HG02840 (cell line): ENCODE results near the gene DNAJB6.

Source experiments
- ATAC-seq: cut with Tn5 transposase; IDR thresholded peaks from one replicate; pipeline ENCODE4 v1.9.1; 2021; ENCODE audit warnings: mild to moderate bottlenecking, moderate library complexity, moderate number of reproducible peaks; ENCODE audit not compliant: unreplicated experiment, low FRiP score

The DNAJB6 gene

DNA sequence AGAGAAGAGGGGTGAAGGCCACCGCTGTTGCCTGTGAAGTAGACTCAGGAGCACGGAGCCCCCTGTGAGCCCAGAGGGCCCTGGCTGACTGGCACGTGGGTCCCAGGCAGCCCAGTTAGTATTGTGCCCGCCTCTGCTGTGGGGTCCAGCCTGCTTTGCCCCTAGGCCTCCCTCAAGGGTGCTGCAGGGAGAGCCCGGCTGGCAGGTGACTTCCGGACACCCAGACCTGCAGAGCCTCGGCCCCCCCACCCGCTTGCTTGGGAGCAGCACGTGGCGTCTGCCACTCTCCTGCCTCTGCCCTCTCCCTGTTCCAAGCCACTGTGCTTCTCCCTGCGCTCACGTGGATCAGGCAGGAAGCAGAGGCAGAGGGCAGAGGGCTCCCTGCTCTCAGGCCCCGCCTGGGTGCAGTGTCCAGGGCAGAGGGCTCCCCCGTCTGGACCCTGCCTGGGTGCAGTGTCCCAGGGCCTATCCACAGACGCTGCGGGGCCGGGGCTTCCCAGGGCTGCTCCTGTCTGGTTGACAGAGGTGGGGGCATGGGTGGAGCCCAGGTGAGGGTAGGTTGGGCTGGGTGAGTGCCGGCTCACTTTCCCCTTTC is 88.4 kb downstream of the DNAJB6 start:
- no peak for ATAC-seq

DNA sequence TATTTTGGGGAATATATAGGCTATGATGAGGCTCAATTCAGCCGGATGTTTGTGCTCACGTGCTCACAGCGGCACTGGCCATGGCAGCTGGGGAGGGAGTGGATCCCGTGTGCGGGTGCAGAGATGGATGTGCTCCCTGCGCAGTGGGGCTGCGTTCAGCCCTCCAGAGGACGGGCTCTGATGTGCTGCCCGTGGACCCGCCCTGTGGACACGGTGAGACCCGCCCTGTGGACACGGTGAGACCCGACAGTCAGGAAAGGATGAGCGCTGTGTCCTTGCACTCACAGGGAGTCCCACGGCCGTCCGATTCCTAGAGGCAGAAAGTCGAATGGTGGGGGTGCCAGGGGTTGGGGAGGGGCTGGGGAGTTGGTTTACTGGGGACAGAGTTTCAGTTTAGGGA is 89.0 kb downstream of the DNAJB6 start:
- ATAC-seq: no peak

DNA sequence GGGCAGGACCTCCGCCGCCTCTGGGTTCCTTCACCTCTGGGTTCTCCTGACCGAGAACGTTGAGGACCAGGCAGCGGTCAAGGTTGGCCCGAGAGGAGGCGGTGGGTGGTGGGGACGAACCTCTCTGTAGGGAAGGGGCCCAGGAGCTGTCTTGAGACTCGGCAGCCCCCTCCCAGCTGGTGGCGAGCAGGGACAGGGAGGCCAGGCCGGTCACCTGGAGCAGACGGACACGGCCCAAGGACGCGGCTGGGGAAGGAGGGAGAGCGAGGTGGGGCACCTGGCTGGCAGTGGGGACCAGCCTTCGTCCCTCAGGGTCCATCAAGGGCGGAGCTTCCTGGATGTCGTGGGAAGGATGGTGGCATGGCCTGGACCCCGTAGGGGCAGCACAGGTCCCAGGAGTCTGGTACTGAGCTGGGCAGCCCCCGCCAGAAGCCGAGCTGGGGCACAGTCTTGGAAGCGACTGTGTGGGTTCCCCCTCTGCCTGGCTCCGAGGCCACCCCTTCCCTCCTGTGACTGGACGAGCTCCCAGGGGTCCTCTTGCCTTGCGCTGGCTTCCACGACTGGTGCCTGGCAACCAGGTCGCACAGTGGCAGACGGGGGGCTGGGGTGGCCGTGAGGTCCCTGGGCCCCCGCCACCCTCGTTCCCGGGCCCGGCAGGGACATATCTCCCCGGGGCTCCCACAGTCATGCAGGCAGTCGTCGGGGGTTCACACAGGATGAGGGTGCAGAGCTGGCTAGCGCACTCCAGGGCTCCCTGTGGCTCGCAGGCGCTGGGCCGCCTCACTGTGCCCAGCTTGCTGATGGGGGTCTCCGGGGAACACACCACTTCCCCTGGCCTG is 89.9 kb downstream of the DNAJB6 start:
- ATAC-seq: no peak

DNA sequence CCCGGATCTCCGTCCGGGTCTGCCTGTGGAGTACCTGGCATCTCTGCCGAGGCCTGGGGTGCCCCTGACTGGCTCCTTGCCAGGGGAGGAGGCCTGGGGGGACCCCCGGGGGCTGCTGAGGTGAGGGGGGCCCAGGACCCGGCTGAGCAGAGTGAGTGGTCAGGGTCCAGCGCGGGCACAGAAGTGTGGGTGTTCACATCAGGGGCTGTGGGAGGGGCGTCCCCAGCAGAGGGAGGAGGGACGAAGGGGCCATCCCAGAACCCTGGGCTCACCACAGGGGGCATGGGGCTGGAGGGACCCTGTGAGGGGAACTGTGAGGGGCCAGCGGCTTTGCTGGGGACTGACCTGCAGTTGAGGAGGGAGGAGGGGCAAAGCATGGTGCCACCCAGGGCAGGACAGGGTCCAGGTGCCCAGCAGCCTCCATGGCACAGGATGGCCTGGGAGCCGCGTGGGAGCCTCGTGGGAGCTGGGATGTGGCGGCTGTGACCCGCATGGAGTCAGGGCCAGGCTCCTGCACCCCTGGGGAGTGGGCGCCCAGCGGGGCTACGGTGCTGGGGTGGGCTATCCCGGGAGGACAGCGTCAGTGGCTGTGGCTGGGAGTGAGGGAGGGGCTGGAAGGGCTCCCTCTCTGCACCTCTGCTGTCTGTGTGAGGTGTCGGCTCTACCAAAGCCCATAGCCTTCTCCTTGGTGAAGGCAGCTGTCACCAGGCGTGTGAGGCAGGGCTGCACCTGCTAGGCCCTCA is 91.2 kb downstream of the DNAJB6 start:
- ATAC-seq: no peak

DNA sequence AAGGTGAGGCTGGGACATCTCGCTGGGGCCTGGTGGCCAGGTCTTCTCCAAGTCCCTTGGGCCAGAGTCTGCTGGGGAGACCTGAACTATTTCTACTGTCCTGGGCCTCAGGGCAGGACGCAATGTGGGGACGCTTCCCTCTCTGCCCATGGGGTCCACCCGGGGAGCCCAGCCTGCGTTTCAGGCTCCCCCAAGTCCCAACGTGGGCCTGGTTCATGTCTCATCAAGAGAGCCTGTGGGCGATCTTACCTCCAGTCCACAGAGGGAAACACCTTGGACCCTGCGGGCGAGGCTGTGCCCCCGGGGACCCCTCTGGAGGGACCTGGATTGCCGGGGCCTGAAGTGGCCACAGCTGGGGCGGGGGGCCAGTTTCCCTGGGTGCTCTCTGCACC is 91.7 kb downstream of the DNAJB6 start:
- ATAC-seq: no peak

DNA sequence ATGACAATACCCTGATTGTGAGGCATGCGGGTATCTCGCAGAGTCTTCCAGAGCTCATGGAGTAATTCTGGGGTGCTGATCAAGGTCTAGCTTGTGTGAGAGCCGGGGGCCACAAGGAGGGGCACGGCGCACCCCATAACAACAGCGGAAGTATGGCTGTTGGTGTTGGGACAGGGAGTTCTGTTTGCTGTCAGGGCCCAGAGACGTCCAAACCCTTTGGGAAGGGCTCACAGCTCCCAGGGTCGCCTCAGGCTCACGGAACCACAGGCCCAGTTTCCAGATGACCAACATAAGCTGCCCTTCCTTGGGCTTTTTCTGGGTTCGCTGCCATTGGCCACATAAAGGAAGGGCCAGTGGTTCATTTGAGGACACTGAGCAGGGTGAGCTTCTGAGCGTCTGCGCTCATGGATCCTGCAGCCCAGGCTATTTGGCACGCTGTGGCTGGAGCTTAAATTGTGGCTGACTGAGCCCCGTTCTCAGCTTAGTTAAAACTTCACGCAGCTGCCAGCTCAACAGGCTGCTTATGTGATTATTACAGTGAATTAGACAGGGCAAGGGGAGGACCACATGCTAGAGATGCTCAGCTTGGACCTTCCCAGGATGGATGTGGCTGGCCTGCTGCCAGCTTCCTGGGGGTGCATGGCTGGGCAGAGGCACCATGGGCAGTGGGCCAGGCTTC is 92.3 kb downstream of the DNAJB6 start:
- ATAC-seq: no peak

DNA sequence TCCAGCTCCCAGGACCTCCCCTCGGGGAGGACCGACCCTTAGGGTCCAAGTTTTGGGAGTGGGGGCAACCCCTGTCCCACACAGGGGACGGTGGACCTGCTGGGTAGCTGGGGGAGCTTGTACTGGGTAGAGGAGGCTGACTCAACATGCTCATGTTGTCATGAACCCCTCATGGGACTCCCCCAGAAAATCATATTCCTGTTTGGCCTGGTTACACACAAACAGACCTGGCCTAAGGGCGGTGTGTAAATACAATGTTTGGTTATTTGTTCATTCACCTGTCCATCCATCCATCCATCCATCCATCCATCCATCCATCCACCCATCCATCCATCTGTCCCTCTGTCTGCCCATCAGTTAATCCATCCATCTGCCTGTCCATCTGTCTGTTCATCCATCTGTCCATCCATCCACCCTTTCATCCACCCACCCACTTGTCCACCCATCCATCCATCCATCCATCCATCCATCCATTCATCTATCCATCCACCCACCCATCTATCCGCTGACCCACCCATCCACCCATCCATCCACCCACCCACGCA is 92.9 kb downstream of the DNAJB6 start:
- ATAC-seq: no peak

DNA sequence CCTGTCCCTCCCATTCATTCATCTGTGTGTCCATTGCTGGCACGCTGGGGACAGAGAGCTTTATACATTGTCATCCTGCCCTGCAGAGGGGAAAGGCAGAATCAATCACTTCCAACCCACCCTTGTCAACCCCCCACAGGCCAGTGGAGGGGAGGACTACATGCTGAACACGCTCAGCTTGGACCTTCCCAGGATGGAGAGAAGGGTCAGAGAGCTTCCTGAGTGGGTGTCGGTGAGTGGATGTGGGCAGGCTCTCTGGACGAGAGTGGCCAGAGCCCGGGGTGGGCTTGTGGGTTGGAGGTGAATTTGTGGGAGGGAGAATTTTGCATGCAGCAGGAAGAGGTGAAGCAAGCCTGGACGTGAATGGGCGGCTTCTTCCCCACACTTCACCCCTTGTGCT is 93.9 kb downstream of the DNAJB6 start:
- ATAC-seq: no peak

DNA sequence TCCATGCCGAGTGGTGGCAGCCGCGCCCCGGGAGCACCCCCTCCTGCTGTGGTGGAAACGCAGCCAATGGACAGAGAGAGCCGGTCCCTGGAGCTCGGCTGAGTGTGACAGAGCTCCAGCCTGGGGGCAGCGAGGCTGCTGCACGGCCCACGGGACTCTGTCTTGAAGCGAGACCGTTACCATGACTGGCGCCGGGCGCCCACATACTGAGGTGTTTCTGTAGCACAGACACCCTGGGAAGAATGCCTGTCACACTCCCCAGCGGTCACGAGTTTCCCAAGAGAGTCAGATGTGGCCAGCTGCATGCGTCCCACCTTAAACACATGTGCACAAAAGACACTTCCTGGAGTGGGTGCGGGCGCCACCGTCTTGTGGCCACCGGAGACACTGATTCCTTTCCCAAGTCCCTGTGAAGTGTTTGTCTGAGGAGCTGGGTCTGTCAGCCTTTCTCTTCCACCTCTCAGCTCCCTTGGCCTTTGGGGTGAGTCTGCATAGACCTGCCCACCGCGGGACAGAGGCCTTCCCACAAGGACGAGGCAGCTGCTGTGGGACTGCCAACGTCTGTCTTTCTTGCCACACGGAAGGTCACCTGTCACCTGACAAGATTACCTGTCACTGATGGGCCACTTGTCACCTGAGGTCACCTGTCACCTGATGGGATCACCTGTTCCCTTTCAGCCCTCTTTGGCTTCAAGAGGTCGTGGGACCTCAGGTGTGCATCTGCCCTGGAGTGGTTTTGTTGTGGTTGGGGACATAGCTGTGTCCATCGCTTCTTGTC is 94.6 kb downstream of the DNAJB6 start:
- ATAC-seq: no peak

DNA sequence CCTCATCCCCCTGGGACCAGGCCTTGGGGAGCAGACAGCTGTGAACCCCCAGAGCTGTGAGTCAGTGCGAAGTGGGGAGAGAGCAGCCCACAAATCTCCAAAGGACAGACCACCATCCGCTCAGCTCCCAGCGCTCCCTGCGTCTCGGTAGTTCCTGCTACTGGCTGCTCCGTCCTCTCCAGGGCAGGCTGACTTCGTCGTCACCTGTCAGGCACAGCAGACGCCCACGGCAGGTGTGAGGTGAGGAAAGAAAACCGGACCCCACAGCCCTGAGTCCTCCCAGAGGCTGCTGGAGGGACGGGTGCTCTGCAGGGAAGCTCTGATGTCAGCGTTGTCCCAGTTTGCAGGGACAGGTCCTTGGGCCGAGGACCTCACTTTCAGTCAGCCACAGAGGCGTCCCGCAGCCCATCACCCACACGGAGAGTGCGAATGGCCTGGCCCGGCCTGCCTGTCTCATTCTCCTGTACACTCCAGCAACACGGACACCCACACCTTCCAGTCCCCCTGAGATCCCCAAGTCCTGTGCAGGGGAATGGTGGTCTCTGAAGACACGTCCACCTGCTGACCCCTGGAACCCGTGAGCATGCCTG is 95.2 kb downstream of the DNAJB6 start:
- ATAC-seq: no peak

DNA sequence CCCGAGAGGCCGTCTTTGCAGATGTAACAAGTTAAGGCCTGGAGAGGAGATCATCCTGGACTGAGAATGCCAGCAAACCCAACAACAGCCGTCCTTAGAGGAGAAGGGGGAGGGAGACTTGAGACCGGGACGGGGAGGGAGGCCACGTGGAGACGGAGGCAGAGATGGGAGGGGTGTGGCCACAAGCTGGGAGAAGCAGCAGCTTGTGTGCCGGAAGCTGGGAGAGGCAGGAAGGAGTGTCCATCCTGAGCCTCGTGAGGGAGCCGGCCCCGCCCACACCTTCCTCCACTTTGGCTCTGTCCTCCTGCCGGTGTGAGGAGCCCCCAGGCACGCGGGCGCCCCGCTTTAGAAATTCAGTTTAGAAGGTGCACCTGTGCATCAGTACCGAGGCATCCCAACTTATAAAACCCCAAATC is 95.7 kb downstream of the DNAJB6 start:
- ATAC-seq: no peak

DNA sequence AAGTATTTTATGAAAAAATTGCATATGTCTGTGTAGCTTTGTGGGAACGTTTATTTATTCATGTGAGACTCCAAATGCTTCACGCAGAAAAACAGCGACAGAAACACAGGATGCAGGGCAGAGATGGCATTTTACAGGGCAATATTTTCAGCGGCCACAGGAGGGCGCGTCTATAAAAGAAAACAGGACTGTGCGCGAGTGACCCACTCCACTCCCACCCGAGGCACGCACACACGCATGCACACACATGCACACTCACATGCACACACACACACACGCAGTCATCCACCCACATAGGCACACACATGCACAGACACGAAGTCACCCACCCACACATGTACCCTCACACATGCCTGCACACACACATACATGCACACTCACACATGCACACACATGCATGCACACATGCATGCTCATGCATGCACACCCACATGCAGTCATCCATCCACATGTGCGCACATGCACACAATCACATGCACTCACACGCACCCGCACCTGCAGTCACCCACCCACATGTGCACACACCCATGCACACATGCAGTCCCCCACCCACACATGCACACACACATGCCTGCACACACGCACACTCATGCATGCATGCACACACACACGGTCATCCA is 96.3 kb downstream of the DNAJB6 start:
- ATAC-seq: no peak

DNA sequence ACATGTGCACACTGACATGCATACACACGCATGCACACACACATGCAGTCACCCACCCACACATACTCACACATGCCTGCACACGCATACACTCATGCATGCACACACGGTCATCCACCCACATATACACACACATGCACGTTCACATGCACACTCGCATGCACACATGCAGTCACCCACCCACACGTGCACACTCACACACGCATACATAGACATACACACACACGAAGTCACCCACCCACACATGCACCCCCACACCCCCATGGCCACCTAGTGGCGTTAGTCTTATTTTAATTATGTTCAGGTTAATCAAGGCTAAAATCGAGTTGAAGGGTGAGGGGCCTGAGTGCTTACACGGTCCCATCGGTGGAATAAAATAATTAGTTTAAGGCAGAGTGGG is 96.8 kb downstream of the DNAJB6 start:
- no peak for ATAC-seq

DNA sequence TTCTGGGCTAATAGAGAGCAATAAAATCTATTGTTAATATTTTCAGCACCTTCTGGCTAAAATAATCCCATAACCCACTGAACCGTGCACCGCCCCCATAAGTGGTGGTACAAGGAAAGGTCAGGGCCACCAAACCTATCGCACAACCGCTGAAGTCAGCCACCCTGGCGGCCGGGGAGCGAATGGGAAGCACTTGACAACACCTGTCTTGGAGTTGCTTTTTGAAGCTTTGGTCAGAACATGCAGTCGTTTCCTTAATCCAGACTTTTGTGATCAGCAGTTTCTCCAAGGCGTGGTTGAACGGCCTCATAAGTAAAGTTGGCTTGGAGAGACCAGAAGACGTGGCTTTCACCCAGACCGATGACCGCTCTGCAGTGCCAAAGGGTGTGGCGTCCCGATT is 97.4 kb downstream of the DNAJB6 start:
- no peak for ATAC-seq

DNA sequence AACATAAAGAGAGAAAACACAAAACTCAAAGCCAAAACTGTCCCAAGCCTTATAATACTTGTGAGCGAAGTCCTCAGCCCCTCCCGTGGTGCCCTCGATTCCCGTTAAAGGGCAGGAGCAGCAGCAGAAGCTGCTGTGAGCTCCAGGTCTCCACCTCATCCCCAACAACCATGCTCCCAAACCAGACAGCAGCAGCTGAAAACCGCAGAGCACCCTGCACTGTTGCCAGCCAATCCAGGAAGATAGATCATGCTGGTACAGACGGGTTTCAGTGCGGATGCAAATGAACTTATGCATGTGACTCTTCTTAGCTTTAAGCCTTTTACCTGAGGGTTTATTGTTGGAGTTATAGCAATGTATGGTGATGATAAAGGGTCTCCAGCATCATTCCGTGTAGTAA is 97.9 kb downstream of the DNAJB6 start:
- ATAC-seq: no peak

DNA sequence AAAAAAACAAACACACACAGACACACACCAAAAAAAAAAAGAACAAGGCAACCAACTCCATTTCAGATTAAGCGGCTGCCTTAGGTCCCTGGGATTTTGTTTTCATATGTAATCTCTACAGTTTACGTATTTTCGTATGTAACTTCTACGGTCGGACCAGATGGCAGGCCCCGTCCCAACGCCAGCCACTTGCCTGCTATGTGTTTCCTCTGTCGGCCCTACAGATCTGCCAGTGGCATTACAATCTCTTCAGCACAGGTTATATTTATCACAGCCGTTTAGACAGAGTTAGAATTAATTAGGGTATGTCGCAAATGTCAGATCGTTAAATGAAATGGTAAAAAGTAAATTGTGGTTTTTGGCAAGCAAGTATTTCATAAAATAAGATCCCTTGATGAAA is 99.3 kb downstream of the DNAJB6 start:
- ATAC-seq: no peak

DNA sequence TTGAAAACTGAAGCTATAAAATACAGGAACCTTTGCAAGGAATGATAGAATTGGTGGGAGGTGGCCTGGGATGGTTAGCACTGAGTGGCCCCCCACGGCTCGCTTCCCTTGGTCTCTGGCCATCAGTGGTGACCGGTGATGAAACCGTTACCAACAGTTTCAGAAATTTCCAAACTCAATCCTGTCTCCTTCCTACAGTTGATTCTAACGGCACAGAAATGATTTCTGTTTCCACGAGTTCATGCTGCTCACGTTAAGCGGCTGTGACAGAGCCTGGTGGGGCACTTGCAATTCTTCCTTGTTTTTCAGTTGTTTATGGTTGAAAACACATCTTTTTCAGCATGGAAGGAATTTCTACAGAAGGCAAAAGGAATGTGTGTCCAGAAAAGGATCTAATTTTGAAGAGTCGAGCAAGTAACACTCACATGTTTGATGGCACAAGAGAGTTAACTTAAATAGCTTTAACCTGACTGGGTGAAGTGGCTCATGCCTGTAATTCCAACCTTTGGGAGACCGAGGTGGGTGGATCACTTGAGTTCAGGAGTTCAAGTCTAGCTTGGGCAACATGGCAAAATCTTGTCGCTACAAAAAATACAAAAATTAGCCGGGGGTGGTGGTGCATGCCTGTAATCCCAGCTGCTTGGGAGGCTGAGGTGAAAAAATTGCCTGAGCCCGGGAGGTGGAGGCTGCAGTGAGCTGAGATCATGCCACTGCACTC is 100.1 kb downstream of the DNAJB6 start:
- no peak for ATAC-seq

DNA sequence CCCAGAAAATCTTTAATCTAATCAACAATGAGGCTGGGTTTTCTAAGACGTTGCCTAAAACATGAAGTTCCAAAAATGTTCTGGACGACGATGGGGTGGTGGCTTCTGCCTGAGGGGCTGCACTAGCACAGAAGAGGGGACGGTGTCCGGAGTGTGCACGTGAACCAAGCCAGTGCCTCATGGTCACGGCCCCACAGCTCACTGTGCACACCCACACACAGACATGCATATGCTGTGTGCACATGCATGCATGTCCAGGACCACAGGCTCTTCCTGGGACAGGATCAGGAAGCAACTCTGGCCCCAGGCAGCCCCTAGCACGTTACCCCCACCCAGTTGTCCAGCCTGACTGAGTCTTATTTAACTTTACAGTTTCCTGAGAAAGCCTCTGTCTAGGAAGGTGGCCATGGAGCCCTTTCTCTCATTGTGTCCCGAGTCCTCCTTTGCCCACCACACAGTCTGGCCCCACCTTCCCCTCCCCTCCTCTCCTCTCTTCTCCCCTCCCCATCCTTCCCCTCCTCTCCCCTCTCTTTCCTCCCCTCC is 100.8 kb downstream of the DNAJB6 start:
- no peak for ATAC-seq
